ENCODE results near the gene IL1RAP.

DNA sequence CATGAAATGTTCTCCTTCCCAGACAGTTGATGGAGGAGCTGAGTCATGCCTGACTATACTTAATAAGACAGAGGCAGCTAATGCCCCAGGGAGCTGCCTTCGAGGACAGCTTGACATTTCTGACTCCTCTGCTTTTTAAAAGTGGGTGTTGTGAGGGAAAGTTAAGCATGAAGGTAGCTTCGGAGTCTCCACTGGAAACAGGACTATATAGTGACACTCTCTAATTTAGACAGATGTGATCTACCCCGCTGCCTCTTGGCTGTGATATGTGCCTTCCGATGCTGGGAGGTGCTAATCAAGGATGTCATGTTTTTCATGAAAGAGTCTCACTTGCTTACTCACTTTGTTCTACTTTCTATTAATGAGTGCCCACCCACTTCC is 72.7 kb downstream of the IL1RAP start:
- TF ChIP-seq EZH2phosphoT487 (IDR thresholded peaks at IDR 0.05; ENCODE audit: borderline replicate concordance, low read depth, low read length) = no peak
- TF ChIP-seq, protein P1, sequence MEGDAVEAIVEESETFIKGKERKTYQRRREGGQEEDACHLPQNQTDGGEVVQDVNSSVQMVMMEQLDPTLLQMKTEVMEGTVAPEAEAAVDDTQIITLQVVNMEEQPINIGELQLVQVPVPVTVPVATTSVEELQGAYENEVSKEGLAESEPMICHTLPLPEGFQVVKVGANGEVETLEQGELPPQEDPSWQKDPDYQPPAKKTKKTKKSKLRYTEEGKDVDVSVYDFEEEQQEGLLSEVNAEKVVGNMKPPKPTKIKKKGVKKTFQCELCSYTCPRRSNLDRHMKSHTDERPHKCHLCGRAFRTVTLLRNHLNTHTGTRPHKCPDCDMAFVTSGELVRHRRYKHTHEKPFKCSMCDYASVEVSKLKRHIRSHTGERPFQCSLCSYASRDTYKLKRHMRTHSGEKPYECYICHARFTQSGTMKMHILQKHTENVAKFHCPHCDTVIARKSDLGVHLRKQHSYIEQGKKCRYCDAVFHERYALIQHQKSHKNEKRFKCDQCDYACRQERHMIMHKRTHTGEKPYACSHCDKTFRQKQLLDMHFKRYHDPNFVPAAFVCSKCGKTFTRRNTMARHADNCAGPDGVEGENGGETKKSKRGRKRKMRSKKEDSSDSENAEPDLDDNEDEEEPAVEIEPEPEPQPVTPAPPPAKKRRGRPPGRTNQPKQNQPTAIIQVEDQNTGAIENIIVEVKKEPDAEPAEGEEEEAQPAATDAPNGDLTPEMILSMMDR (conservative IDR thresholded peaks at IDR 0.05; ENCODE audit: low read length) = no peak
